ENCODE measurements around the gene PEX14.
"Not testable (repeated sequence)": the region's sequence is repeated elsewhere in the genome, so short reads cannot be mapped to it uniquely, and the experiment has no call there.

Gene PEX14

GRCh38 chr1:10494418-10494753 lies 19.6 kb downstream of the PEX14 start:
- DNase-seq, result no peak

GRCh38 chr1:10494754-10495474 lies 20.2 kb downstream of the PEX14 start:
- peak in 56 of 58 donors; percentile 17 to 89 (median 58) for DNase-seq

- no peak for DNase-seq
Measured at GRCh38 chr1:10495475-10495817, 20.7 kb downstream of the PEX14 start.

- no peak for DNase-seq
Measured at GRCh38 chr1:10495952-10496351, 21.2 kb downstream of the PEX14 start.

- DNase-seq, result no peak
Measured at GRCh38 chr1:10497109-10497508, 22.4 kb downstream of the PEX14 start.

- DNase-seq, result no peak
Measured at GRCh38 chr1:10498231-10498630, 23.5 kb downstream of the PEX14 start.

- no peak for DNase-seq
Measured at GRCh38 chr1:10502206-10502605, 27.5 kb downstream of the PEX14 start.

- DNase-seq, result no peak
Measured at GRCh38 chr1:10504249-10504648, 29.5 kb downstream of the PEX14 start.

GRCh38 chr1:10506046-10506676 lies 31.4 kb downstream of the PEX14 start:
- not testable (repeated sequence) for DNase-seq

GRCh38 chr1:10506677-10507047 lies 31.9 kb downstream of the PEX14 start:
- DNase-seq, result no peak

- peak in 33 of 58 donors; percentile 6 to 72 (median 22) for DNase-seq
Measured at GRCh38 chr1:10507111-10507879, 32.5 kb downstream of the PEX14 start.

GRCh38 chr1:10508511-10508951 lies 33.8 kb downstream of the PEX14 start:
- DNase-seq, result no peak

- DNase-seq, result no peak
Measured at GRCh38 chr1:10509809-10510509, 35.2 kb downstream of the PEX14 start.

GRCh38 chr1:10510520-10511493 lies 36.1 kb downstream of the PEX14 start:
- DNase-seq, result no peak

GRCh38 chr1:10511494-10511885 lies 36.7 kb downstream of the PEX14 start:
- no peak for DNase-seq

GRCh38 chr1:10513199-10513598 lies 38.4 kb downstream of the PEX14 start:
- no peak for DNase-seq

GRCh38 chr1:10514490-10515235 lies 39.9 kb downstream of the PEX14 start:
- peak in 2 of 58 donors; percentile 3 to 20 for DNase-seq

GRCh38 chr1:10515301-10515975 lies 40.7 kb downstream of the PEX14 start:
- DNase-seq, result peak in 1 of 58 donors; percentile 17

Data from anterior cingulate cortex (tissue), 58 donors.